A673 (cell line): ENCODE data around the gene VAMP3. TPM values are rescaled to one million over a fixed set of nuclear protein-coding genes. Genes with fewer than 3 reads are reported as not detected.

Experiments
- BruUV-seq: library from RNA; stranded (reverse); fragments of 400-500 nt; replicated peaks from 2 replicates; lab custom pipeline; 2021; lab: Mats Ljungman, UMichigan
- CTCF ChIA-PET: fragments of 300-600 bp; sonication (Branson Sonifier 250); formaldehyde crosslinking; loops from one replicate; lab custom pipeline; 2022; ENCODE audit warnings: antibody characterized with exemption; lab: Charles Lee
- POLR2A ChIA-PET: fragments of 300-600 bp; sonication (Branson Sonifier 250); formaldehyde crosslinking; loops from one replicate; lab custom pipeline; 2022; ENCODE audit warnings: antibody characterized with exemption; ENCODE audit not compliant: low non-redundant PET; lab: Charles Lee
- DNase-seq: peaks from one replicate; pipeline ENCODE4 v3.0.0-alpha.2; 2015; ENCODE audit warnings: low spot score
- H3K27ac ChIP-seq: fragments of 200-600 bp; sonication (generic); 2 replicates; pipeline ENCODE4 v1.5.1; 2016; ENCODE audit warnings: mixed run types, low read depth, mild to moderate bottlenecking, mixed read lengths, antibody characterized with exemption, low read length; ENCODE audit not compliant: poor library complexity, severe bottlenecking
- H3K27me3 ChIP-seq: fragments of 200-600 bp; sonication (generic); replicated peaks from 2 replicates; pipeline ENCODE4 v1.6.1; 2017; ENCODE audit warnings: mixed run types, low read depth, mild to moderate bottlenecking, mixed read lengths, antibody characterized with exemption, low read length; ENCODE audit not compliant: insufficient read depth, poor library complexity
- H3K36me3 ChIP-seq: fragments of 200-600 bp; sonication (generic); 2 replicates; pipeline ENCODE4 v1.6.1; 2016; ENCODE audit warnings: mixed run types, mild to moderate bottlenecking, mixed read lengths, antibody characterized with exemption, low read length; ENCODE audit not compliant: insufficient read depth, poor library complexity, severe bottlenecking
- H3K4me1 ChIP-seq: fragments of 200-600 bp; sonication (generic); 2 replicates; pipeline ENCODE4 v1.6.1; 2017; ENCODE audit warnings: mixed run types, mild to moderate bottlenecking, mixed read lengths, antibody characterized with exemption, low read length; ENCODE audit not compliant: insufficient read depth, poor library complexity, severe bottlenecking
- H3K4me3 ChIP-seq: fragments of 200-600 bp; sonication (generic); 2 replicates; pipeline ENCODE4 v1.5.1; 2016; ENCODE audit warnings: low read depth, mixed run types, mild to moderate bottlenecking, mixed read lengths, low read length; ENCODE audit not compliant: poor library complexity, severe bottlenecking
- H3K9me3 ChIP-seq: fragments of 200-600 bp; sonication (generic); 2 replicates; pipeline ENCODE4 v1.6.1; 2016; ENCODE audit warnings: mixed run types, low read depth, mild to moderate bottlenecking, mixed read lengths, antibody characterized with exemption, low read length; ENCODE audit not compliant: poor library complexity, severe bottlenecking
- EZH2 ChIP-seq: fragments of 200-600 bp; sonication (generic); IDR thresholded peaks from 2 replicates; pipeline ENCODE4 v1.6.1; 2017; ENCODE audit warnings: borderline replicate concordance, low read depth, mild to moderate bottlenecking, mixed read lengths, antibody characterized with exemption, low read length; ENCODE audit not compliant: poor library complexity, severe bottlenecking
- intact Hi-C: fragments of 100-400 bp; cut with micrococcal nuclease; formaldehyde crosslinking; loops from one replicate; pipeline ENCODE4 v1.10.0; 2022; ENCODE audit not compliant: unreplicated experiment
- total RNA-seq: library from RNA; stranded (reverse); gene quantifications from 2 replicates; pipeline ENCODE4 v1.2.3, GENCODE V29; 2021
- TF ChIP-seq, protein P1 (sequence below): fragments of 300-800, 200-600 bp; sonication (generic); conservative IDR thresholded peaks from 2 replicates; pipeline ENCODE4 v1.5.1; 2017; ENCODE audit warnings: low read depth, mild to moderate bottlenecking, antibody characterized with exemption, low read length, moderate library complexity, mixed read lengths

Gene VAMP3
- total RNA-seq, 1 experiment from 2014 or later: 76.2 TPM

DNA sequence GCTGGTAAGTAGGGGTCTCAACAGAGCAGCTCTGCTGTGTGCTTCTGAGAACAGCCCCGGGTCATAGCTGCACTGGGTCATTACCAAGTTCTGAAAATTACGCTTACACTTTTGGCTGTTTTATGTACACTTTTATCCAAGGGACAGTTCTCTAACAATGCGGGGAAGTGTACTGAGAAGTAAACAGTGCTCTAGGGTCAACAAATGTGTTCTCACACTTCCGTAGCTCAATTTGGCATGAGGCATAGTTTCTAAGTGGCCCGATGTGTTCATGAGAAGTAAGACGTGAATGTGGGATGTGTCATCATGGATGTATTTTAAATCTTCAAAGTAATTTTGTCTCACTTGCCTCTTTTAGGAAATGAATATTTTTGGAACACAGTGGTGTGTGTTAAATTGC is 10.9 kb upstream of the VAMP3 start:
- no peak for TF ChIP-seq EZH2
- TF ChIP-seq, protein P1, sequence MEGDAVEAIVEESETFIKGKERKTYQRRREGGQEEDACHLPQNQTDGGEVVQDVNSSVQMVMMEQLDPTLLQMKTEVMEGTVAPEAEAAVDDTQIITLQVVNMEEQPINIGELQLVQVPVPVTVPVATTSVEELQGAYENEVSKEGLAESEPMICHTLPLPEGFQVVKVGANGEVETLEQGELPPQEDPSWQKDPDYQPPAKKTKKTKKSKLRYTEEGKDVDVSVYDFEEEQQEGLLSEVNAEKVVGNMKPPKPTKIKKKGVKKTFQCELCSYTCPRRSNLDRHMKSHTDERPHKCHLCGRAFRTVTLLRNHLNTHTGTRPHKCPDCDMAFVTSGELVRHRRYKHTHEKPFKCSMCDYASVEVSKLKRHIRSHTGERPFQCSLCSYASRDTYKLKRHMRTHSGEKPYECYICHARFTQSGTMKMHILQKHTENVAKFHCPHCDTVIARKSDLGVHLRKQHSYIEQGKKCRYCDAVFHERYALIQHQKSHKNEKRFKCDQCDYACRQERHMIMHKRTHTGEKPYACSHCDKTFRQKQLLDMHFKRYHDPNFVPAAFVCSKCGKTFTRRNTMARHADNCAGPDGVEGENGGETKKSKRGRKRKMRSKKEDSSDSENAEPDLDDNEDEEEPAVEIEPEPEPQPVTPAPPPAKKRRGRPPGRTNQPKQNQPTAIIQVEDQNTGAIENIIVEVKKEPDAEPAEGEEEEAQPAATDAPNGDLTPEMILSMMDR: no peak
- Histone ChIP-seq H3K36me3 (no peaks in the 10 kb centered on the region), H3K9me3 (no peaks in the 10 kb centered on the region), H3K4me1 (no peaks in the 10 kb centered on the region), H3K27ac (no peak overlapping the region), H3K4me3 (no peak overlapping the region), H3K27me3 (peaks cover 9% of the 10 kb centered on the region)
- CTCF ChIA-PET: no interaction called here
- intact Hi-C loops: no loop called here
- no peak for DNase-seq
- no TSS peak for BruUV-seq
- POLR2A ChIA-PET: no interaction called here

DNA sequence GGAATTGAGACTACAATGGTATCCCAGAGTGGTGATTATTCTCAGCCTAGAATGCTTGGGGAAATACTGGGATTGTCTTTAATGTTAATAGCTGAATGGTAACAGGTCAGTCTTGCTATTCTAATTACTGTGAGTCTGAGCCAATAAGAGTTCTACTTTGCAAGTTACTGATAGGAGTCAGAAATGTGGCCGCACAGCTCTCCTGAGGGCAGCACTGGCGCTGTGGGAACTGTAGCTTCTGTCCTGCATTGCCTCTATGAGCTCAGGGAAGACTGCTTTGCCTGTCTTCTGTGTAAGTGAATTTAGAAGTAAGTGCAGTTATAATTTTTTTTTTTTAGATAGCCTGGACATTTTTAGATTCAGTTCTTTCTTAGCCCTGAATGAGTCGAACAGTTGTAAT is 10.0 kb upstream of the VAMP3 start:
- ChIA-PET POLR2A (interaction anchor here (0.6 kb wide), 1 partner anchor 835 kb away, joined by 3 read pairs; no protein-coding TSS in a partner anchor), CTCF (no interaction called here)
- TF ChIP-seq EZH2: no peak
- TF ChIP-seq, protein P1: no peak
- H3K27ac ChIP-seq: no peak overlapping the region
- H3K4me1 ChIP-seq: no peaks in the 10 kb centered on the region
- no TSS peak for BruUV-seq
- intact Hi-C loops: no loop called here
- H3K9me3 ChIP-seq: no peaks in the 10 kb centered on the region
- peaks cover 9% of the 10 kb centered on the region for H3K27me3 ChIP-seq
- no peak overlapping the region for H3K4me3 ChIP-seq
- no peak for DNase-seq
- no peaks in the 10 kb centered on the region for H3K36me3 ChIP-seq

DNA sequence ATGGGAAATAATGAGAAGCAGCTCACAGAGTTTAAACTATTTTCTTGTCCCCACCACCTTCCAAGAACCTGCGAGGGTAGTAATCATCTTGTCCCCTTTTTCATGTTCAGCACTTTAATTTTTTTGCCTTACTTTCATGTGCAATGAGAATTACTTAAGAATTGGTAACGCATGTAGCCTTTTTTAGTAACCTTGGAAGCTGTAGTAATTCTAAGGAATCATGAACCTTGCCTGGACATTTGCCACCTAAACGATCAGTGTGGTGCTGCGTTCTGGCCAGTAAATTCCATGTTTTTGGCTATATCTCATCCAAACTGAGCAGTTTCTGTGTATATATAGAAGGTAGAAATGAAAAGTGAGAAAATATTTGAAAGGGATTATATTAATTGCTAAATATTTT is 3.9 kb upstream of the VAMP3 start:
- H3K27me3 ChIP-seq: peaks cover 9% of the 10 kb centered on the region
- DNase-seq: no peak
- TF ChIP-seq EZH2: no peak
- TF ChIP-seq, protein P1: no peak
- ChIA-PET CTCF (no interaction called here), POLR2A (interaction anchor here (0.5 kb wide), 1 partner anchor 658 kb away, joined by 9 read pairs; no protein-coding TSS in a partner anchor)
- no peak overlapping the region for H3K4me3 ChIP-seq
- no peak overlapping the region for H3K27ac ChIP-seq
- peaks cover 4% of the 10 kb centered on the region for H3K4me1 ChIP-seq
- intact Hi-C loops: no loop called here
- BruUV-seq: no TSS peak
- H3K9me3 ChIP-seq: no peaks in the 10 kb centered on the region
- no peaks in the 10 kb centered on the region for H3K36me3 ChIP-seq
